NCI-H187 treated with DMSO at 0.1 percent for 48 hours (cell line): ENCODE data around the gene SNCAIP.

ENCODE experiments used
- DNase-seq: peaks from one replicate; lab custom pipeline; 2025; lab: John Stamatoyannopoulos, UW

Gene SNCAIP

DNA sequence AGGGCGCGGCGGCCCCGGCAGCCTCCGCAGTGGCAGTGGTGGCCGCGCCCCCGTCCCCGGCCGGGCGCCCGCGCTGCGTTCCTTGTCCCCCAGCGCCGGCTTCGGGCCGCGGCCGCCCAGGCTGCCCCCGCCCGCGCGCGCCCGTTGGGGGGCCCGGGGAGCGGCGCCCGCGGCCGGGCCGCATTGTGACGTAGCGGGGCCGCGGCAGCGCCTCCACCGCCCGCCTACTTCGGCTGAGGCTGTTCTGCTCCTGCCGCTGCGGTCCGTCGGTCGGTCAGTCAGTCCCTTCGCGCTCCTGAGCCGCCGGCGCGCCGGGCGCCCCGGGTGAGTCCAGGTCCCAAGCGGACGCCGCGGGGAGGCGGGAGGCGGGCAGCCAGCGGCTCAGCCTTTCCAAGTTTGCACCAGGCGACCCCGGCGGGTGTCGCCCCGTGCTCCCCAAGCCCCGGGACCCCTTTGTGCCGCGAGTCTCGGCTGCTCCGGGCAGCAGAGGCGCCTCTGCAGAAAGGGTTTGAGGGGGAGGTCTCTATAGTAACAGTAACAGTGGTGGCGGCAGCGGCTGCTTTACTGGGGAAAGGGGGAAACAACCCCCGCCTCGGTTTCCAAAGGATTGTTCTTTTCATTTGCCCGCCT lies at the start of gene SNCAIP:
TSS of gene SNCAIP (plus strand) at position 277 of the 630 bp plus-strand sequence. CDS start 78,898 bp downstream, outside the sequence.
- DNase-seq: no peak

DNA sequence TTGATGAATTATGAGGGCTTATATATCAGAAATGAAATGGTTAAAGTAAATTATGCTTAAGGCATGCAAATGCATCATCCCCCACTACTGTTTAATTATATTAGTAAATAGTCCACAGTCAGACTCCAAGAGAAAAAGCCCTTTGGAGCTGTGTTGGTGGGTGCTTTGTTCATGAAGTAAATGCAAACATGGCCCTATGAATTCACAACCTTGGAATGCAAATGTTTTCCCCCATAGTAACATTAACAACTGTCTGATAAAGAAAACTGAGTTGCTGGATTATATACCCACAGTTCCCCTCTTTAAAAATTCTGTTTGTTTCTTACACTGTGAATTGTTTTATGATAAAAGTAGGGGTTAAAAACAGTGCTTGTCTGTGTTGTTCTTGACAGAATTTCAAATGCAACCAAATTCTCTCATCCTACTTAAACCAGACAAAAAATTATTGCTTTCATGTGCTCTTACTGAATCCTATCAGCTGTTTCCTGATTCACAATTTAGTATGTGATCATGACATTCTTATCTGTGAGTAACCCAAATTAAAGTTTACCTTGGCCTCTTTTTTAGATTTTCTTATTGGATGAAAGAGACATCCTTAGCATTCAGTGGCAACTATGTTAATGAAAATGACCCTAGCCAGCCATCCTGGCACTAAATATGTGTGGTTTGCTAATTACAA lies 48.5 kb upstream of the SNCAIP start:
- DNase-seq: no peak

DNA sequence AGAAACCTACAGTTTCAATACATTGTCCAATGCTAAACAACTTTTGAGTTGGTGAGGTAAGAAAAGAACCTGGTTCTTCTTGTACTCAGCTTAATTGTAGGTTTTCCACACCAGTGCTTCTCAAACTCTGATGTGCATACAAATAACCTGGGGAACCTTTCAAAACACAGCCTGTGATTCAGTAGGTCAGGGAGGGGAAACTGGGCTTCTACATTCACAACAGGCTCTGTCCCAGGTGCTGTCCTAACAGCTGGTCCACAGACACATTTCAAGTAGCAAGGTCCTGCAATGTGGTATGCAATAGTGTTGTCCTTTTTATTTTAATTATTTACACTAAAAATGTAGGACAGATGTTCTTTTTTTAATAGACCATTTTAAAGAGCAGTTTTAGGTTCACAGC lies 47.4 kb upstream of the SNCAIP start:
- DNase-seq: no peak

GRCh38 chr5:122267185-122267584 lies 44.9 kb upstream of the SNCAIP start:
- no peak for DNase-seq

GRCh38 chr5:122273696-122274095 lies 38.3 kb upstream of the SNCAIP start:
- DNase-seq: no peak

DNA sequence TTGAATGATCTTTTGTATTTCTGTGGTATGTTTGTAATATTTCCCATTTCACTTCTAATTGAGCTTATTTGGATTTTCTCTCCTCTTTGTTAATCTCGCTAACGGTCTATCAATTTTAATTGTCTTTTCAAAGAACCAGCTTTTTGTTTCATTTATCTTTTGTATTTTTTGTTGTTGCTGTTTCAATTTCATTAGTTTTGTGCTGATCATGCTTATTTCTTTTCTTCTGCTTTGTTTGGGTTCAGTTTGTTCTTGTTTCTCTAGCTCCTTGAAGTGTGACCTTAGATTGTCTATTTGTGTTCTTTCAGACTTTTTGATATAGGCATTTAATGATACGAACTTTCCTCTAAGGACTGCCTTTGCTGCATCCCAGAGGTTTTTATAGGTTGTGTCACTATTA lies 28.4 kb upstream of the SNCAIP start:
- DNase-seq: no peak

DNA sequence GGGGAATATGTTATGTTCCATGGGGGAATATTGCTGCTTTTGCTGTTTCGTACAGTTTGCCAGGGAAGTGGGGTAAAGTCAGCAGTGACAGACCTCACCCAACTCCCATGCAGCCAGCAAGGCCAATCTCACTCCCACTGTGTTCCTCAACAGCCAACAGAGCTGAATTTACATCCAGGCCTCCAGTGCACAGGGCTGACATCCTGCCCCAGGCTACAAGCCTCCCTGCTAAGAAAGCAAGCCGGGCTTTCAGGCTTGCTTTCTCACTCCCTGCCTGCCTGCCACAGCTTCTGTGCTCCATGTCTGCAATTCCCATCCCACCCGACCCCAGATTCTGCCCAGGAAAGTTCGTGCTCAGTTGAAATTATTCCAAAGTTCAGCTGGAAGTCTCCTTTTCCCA lies 25.5 kb upstream of the SNCAIP start:
- DNase-seq: no peak

DNA sequence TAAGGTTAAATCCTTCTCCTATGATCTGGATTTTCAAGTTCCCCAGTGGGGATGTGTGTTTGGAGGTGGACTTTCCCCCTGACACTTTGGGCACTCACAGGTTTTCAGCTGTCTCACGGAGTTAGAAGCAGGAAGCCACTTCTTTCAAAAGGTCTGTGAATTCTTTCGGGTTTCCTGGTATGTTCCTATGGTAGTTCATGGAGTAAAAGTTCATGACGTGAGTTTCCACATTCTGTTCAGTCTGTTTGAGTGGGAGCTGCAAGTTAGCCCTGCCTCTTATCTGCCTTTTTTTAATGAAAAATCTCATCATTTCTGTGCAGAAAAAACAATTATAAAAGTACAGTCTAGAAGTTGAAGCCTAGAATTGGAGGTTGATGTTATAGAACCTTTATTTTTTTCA lies 24.9 kb upstream of the SNCAIP start:
- DNase-seq: no peak

- no peak for DNase-seq
Measured at GRCh38 chr5:122291000-122291901, 20.8 kb upstream of the SNCAIP start.

DNA sequence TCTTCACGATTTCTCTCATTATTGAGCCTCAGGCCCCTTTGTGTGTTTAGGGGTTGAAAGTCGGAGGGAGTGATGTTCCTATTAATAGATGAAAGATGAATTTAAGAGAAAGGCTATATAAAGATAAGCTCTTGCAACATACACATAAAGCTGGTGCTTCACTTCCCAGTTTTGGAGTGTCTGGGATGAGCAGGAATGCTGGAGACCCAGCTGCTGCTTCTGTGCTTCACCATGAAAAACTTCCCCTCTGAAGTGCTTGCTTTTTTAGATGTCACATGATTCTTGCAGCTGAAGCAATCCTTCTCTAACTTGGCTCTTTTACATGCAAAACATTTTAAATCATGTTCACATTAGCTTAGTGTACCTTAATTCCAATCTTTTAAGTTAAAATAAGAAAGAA lies 19.7 kb upstream of the SNCAIP start:
- DNase-seq: no peak

GRCh38 chr5:122295138-122295537 lies 16.9 kb upstream of the SNCAIP start:
- no peak for DNase-seq

- DNase-seq: no peak
Measured at GRCh38 chr5:122296871-122297270, 15.2 kb upstream of the SNCAIP start.

GRCh38 chr5:122297587-122298298 lies 14.3 kb upstream of the SNCAIP start:
- no peak for DNase-seq

DNA sequence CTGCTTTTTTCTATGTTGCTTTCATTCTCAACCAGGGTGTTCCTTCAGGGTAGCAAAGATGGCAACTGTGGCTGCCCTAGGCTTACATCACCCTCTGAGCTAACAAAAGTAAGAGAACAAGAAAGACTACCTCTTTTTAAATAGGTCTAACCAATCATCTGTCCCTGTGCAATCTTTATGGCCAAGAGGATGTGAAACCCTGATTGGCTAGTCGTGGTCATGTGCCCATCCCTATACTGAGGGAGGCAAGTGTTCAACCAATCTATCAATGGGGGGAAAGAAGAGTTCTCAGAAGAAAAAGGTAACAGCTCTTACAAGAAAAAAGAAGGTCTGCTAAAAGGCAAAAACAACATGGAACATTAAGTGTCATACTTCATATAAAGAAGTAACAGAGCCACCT lies 11.7 kb upstream of the SNCAIP start:
- no peak for DNase-seq

- DNase-seq: no peak
Measured at GRCh38 chr5:122301016-122301415, 11.0 kb upstream of the SNCAIP start.

- no peak for DNase-seq
Measured at GRCh38 chr5:122304471-122305215, 7.4 kb upstream of the SNCAIP start.

DNA sequence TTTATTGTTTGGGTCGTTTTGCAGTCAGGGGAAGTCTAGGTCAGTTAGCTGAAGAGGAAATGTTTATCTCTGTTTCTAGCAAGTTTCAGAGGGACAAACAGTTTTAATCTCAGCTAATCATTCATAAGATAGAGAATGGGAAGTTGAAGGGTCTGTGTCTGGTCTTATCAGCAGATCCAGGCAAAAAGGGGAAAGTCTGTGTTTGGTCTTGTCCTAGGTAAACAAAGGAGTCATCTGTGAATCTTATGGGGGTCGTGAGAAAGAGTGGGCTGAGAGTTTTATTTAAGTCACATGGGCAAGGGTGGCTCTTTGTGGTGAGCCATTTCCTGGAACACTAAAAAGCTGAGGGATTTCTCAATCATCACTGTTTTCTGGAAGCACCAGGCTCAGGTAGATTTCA lies 5.6 kb upstream of the SNCAIP start:
- DNase-seq: no peak

- DNase-seq: no peak
Measured at GRCh38 chr5:122310889-122311288, 1.1 kb upstream of the SNCAIP start.

- DNase-seq: no peak
Measured at GRCh38 chr5:122311497-122311960, 508 bp upstream of the SNCAIP start.

- DNase-seq: no peak
Measured at GRCh38 chr5:122312591-122313406, 762 bp downstream of the SNCAIP start.

GRCh38 chr5:122314036-122314435 lies 2.0 kb downstream of the SNCAIP start:
- no peak for DNase-seq
